Keratinocyte (primary cell): ENCODE data around the gene DENND1A. TPM values are rescaled to one million over a fixed set of nuclear protein-coding genes. Genes with fewer than 3 reads are reported as not detected.

Experiments
- DNase-seq: peaks from one replicate; pipeline ENCODE4 v3.0.0-alpha.2; 2011; ENCODE audit warnings: low read depth, missing footprints, low spot score
- FAIRE-seq: peaks from 2 replicates; lab custom pipeline; 2011; peaks lifted over from hg19 to GRCh38; lab: Jason Lieb, UNC
- H2AFZ ChIP-seq: 2 replicates; pipeline ENCODE4 v1.6.0; 2012; ENCODE audit warnings: low read length, control low read depth, inconsistent platforms; ENCODE audit not compliant: control insufficient read depth
- H3K27ac ChIP-seq: 2 replicates; pipeline ENCODE4 v1.5.1; 2011; ENCODE audit warnings: low read length; ENCODE audit not compliant: control insufficient read depth, insufficient read depth
- H3K27me3 ChIP-seq: 3 replicates; pipeline ENCODE4 v1.6.0; 2011; ENCODE audit warnings: low read length; ENCODE audit not compliant: control insufficient read depth, insufficient read depth; ENCODE audit errors: extremely low read depth
- H3K36me3 ChIP-seq, 2 experiments: 2 replicates in 1 of 2; 3 replicates in 1 of 2; pipeline ENCODE4 v1.5.1; 2011; ENCODE audit warnings: low read length in 2 of 2, mild to moderate bottlenecking in 1 of 2; ENCODE audit not compliant: control insufficient read depth in 2 of 2, insufficient read depth in 2 of 2; ENCODE audit errors: extremely low read depth in 1 of 2
- H3K4me1 ChIP-seq: 3 replicates; pipeline ENCODE4 v1.5.1; 2011; ENCODE audit warnings: low read length; ENCODE audit not compliant: control insufficient read depth, insufficient read depth; ENCODE audit errors: extremely low read depth
- H3K4me2 ChIP-seq: 3 replicates; pipeline ENCODE4 v1.6.0; 2011; ENCODE audit warnings: low read depth, low read length; ENCODE audit not compliant: control insufficient read depth, insufficient read depth; ENCODE audit errors: extremely low read depth
- H3K4me3 ChIP-seq, 3 experiments: fragments of 200-600 bp in 1 of 3; sonication (generic) in 1 of 3; 2 replicates in 2 of 3; 3 replicates in 1 of 3; pipeline ENCODE4 v1.5.1; 2011 to 2016; ENCODE audit warnings: low read length in 3 of 3, mild to moderate bottlenecking in 3 of 3, control low read depth in 2 of 3, inconsistent platforms in 1 of 3, low read depth in 1 of 3, mixed read lengths in 1 of 3, mixed run types in 1 of 3, moderate library complexity in 1 of 3; ENCODE audit not compliant: control insufficient read depth in 2 of 3, insufficient read depth in 2 of 3; ENCODE audit errors: extremely low read depth in 1 of 3
- H3K79me2 ChIP-seq: 2 replicates; pipeline ENCODE4 v1.6.0; 2012; ENCODE audit warnings: low read length; ENCODE audit not compliant: control insufficient read depth, insufficient read depth
- H3K9ac ChIP-seq: 3 replicates; pipeline ENCODE4 v1.6.0; 2011; ENCODE audit warnings: low read length; ENCODE audit not compliant: control insufficient read depth, insufficient read depth; ENCODE audit errors: extremely low read depth
- H3K9me1 ChIP-seq: 3 replicates; pipeline ENCODE4 v1.6.0; 2011; ENCODE audit warnings: low read length; ENCODE audit not compliant: control insufficient read depth, insufficient read depth; ENCODE audit errors: extremely low read depth
- H3K9me3 ChIP-seq: 2 replicates; pipeline ENCODE4 v1.5.1; 2012; ENCODE audit warnings: low read depth, low read length; ENCODE audit not compliant: control insufficient read depth
- H4K20me1 ChIP-seq: 3 replicates; pipeline ENCODE4 v1.6.0; 2011; ENCODE audit warnings: low read length; ENCODE audit not compliant: control insufficient read depth, insufficient read depth; ENCODE audit errors: extremely low read depth
- EZH2 ChIP-seq: IDR thresholded peaks from one replicate; pipeline ENCODE4 v1.6.1; 2012; ENCODE audit warnings: inconsistent platforms, mild to moderate bottlenecking, low read length, moderate library complexity
- dilution Hi-C: fragments of 300-500 bp; cut with MboI; formaldehyde crosslinking; loops from one replicate; pipeline ENCODE4 v1.7.0; 2020; ENCODE audit warnings: low sequenced_read_pairs; ENCODE audit not compliant: extremely low pct_ligation_motif_present
- polyA plus RNA-seq, 5 experiments: library from polyadenylated mRNA; depleted of rRNA in 3 of 5; stranded (reverse) in 3 of 5; stranded (forward) in 1 of 5; unstranded in 1 of 5; fragments of >200 nt; gene quantifications; 1 replicate in 1 of 5; 2 replicates in 3 of 5; 3 replicates in 1 of 5; pipeline versions ENCODE4 v1.2.1 to v1.2.3, GENCODE V29; 2011 to 2012; ENCODE audit warnings: missing spikeins in 2 of 5, low read depth in 1 of 5, low replicate concordance in 1 of 5
- TF ChIP-seq, protein P1 (sequence below), 3 experiments: IDR thresholded peaks in 1 of 3; conservative IDR thresholded peaks in 1 of 3; optimal IDR thresholded peaks in 1 of 3; 2 replicates in 2 of 3; 3 replicates in 1 of 3; pipeline versions ENCODE3 to v1.5.1; 2011; ENCODE audit warnings: low read length in 3 of 3, mild to moderate bottlenecking in 3 of 3, moderate library complexity in 2 of 3, control low read depth in 1 of 3, inconsistent platforms in 1 of 3; ENCODE audit not compliant: insufficient read depth in 2 of 3; ENCODE audit errors: extremely low read depth in 1 of 3

DENND1A gene
- polyA plus RNA-seq, 1 donor (not counting 4 experiments of a cell fraction or from before 2014, with no cell fraction given): 13.0 TPM

DNA sequence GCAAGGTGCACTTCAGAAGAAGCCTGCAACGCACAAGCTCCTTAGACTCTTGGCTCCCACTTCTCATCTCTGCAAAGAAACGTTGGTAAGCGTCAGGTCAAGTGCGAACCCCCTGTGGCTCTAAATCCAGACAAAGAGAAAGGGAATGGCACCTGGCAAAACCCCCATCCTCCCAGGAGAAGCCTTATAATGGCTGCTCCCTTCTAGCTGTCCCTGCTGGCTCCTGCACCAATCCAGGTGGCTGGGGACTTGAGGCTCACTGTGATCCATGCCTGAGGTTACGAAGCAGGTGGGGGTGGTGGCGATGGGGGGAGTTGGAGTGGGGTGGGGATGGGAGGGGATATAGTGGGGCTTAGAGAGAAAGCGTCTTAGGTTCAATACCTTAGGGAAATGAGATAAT is 272.8 kb downstream of the DENND1A start:
- Histone ChIP-seq H3K9me1 (peaks cover 2% of the 10 kb centered on the region), H3K9me3 (no peaks in the 10 kb centered on the region), H3K4me1 (no peaks in the 10 kb centered on the region), H2AFZ (no peak overlapping the region), H4K20me1 (no peaks in the 10 kb centered on the region), H3K36me3 (no peaks in the 10 kb centered on the region), H3K79me2 (no peaks in the 10 kb centered on the region), H3K27ac (no peak overlapping the region), H3K27me3 (no peaks in the 10 kb centered on the region), H3K9ac (no peak overlapping the region), H3K4me3 (no peak overlapping the region), H3K4me2 (no peak overlapping the region)
- DNase-seq: no peak
- FAIRE-seq: no peak
- TF ChIP-seq, protein P1, sequence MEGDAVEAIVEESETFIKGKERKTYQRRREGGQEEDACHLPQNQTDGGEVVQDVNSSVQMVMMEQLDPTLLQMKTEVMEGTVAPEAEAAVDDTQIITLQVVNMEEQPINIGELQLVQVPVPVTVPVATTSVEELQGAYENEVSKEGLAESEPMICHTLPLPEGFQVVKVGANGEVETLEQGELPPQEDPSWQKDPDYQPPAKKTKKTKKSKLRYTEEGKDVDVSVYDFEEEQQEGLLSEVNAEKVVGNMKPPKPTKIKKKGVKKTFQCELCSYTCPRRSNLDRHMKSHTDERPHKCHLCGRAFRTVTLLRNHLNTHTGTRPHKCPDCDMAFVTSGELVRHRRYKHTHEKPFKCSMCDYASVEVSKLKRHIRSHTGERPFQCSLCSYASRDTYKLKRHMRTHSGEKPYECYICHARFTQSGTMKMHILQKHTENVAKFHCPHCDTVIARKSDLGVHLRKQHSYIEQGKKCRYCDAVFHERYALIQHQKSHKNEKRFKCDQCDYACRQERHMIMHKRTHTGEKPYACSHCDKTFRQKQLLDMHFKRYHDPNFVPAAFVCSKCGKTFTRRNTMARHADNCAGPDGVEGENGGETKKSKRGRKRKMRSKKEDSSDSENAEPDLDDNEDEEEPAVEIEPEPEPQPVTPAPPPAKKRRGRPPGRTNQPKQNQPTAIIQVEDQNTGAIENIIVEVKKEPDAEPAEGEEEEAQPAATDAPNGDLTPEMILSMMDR (optimal IDR thresholded peaks at IDR 0.05 in 1 of 3, IDR thresholded peaks at IDR 0.05 in 1 of 3, conservative IDR thresholded peaks at IDR 0.05 in 1 of 3; ENCODE audit: extremely low read depth in 1 of 3, insufficient read depth in 2 of 3, low read length in 3 of 3): no peak
- no peak for TF ChIP-seq EZH2
- dilution Hi-C loops: no loop called here

DNA sequence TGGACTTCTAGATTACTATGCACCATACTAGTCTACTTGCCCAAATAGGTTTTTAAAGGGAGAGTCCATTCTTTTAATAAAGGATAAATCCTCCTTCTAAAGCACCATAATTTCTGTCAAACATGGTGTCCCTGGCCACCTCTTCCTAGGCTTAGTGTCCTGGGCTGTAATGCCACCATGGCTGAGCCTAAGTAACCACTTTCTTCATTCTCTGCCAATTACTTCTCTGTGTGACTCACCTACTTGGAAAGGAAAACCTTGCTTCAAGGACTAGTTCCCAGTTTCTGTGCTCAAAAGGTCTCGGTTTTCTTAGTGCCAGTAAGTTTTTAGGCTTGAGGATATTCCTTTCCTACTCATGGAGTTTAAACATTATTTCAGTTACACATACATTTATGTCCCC is 273.4 kb downstream of the DENND1A start:
- Histone ChIP-seq H3K9ac (no peak overlapping the region), H3K79me2 (no peaks in the 10 kb centered on the region), H3K4me3 (no peak overlapping the region), H3K9me3 (no peaks in the 10 kb centered on the region), H3K27me3 (no peaks in the 10 kb centered on the region), H3K4me1 (no peaks in the 10 kb centered on the region), H3K36me3 (no peaks in the 10 kb centered on the region), H3K9me1 (peaks cover 2% of the 10 kb centered on the region), H2AFZ (no peak overlapping the region), H4K20me1 (no peaks in the 10 kb centered on the region), H3K4me2 (no peak overlapping the region), H3K27ac (no peak overlapping the region)
- dilution Hi-C loops: no loop called here
- TF ChIP-seq, protein P1 (optimal IDR thresholded peaks at IDR 0.05 in 1 of 3, IDR thresholded peaks at IDR 0.05 in 1 of 3, conservative IDR thresholded peaks at IDR 0.05 in 1 of 3; ENCODE audit: extremely low read depth in 1 of 3, insufficient read depth in 2 of 3, low read length in 3 of 3): no peak
- TF ChIP-seq EZH2: no peak
- FAIRE-seq (no peak), DNase-seq (no peak)
